LoVo (cell line): Measurements from ENCODE around the gene DYRK4.

Experiments
- DNase-seq: peaks from one replicate; pipeline ENCODE4 v3.0.0-alpha.2; 2016; ENCODE audit warnings: low spot score

Gene DYRK4

GRCh38 chr12:4564818-4565217 lies 2.8 kb downstream of the DYRK4 start:
- DNase-seq: no peak

GRCh38 chr12:4566474-4566873 lies 4.5 kb downstream of the DYRK4 start:
- no peak for DNase-seq

GRCh38 chr12:4567073-4567881 lies 5.3 kb downstream of the DYRK4 start:
- DNase-seq: no peak

- no peak for DNase-seq
These were observed 7.3 kb downstream of the DYRK4 start for GRCh38 chr12:4569261-4569660.

- DNase-seq: no peak
These were observed 10.7 kb downstream of the DYRK4 start for GRCh38 chr12:4572680-4573079.

GRCh38 chr12:4579305-4580102 lies 17.5 kb downstream of the DYRK4 start:
- peak; percentile 9 for DNase-seq

- no peak for DNase-seq
These were observed 18.3 kb downstream of the DYRK4 start for GRCh38 chr12:4580281-4580688.

- no peak for DNase-seq
These were observed 22.3 kb downstream of the DYRK4 start for GRCh38 chr12:4584281-4584680.

- DNase-seq: no peak
These were observed 22.9 kb downstream of the DYRK4 start for GRCh38 chr12:4584896-4585295.

- DNase-seq: no peak
These were observed 24.5 kb downstream of the DYRK4 start for GRCh38 chr12:4586500-4586899.

- DNase-seq: no peak
These were observed 25.1 kb downstream of the DYRK4 start for GRCh38 chr12:4587108-4587507.

- no peak for DNase-seq
These were observed 26.9 kb downstream of the DYRK4 start for GRCh38 chr12:4588916-4589315.

GRCh38 chr12:4589941-4590340 lies 27.9 kb downstream of the DYRK4 start:
- no peak for DNase-seq

- DNase-seq: no peak
These were observed 29.2 kb downstream of the DYRK4 start for GRCh38 chr12:4591180-4591687.

- no peak for DNase-seq
These were observed 33.9 kb downstream of the DYRK4 start for GRCh38 chr12:4595881-4596280.

- no peak for DNase-seq
These were observed 41.4 kb downstream of the DYRK4 start for GRCh38 chr12:4603421-4603820.

GRCh38 chr12:4603946-4604345 lies 41.9 kb downstream of the DYRK4 start:
- no peak for DNase-seq

GRCh38 chr12:4604684-4605193 lies 42.7 kb downstream of the DYRK4 start:
- peak; percentile 93 for DNase-seq

GRCh38 chr12:4607056-4607455 lies 45.0 kb downstream of the DYRK4 start:
- DNase-seq: no peak

- no peak for DNase-seq
These were observed 47.1 kb downstream of the DYRK4 start for GRCh38 chr12:4609071-4609470.

GRCh38 chr12:4610481-4610880 lies 48.5 kb downstream of the DYRK4 start:
- DNase-seq: no peak

GRCh38 chr12:4615667-4616066 lies 53.7 kb downstream of the DYRK4 start:
- DNase-seq: no peak

GRCh38 chr12:4621511-4621910 lies 59.5 kb downstream of the DYRK4 start:
- DNase-seq: no peak
